HFF-Myc (cell line): ENCODE results near the gene USP12.

Experiments used
- DNase-seq: peaks from one replicate; pipeline ENCODE4 v3.0.0-alpha.2; 2011; ENCODE audit warnings: low read depth; ENCODE audit errors: extremely low read depth
- H3K4me3 ChIP-seq: replicated peaks from 2 replicates; pipeline ENCODE4 v1.5.1; 2011; ENCODE audit warnings: low read depth, mild to moderate bottlenecking, control low read depth, low read length
- CTCF ChIP-seq: IDR thresholded peaks from 2 replicates; pipeline ENCODE4 v1.5.1; 2012; ENCODE audit warnings: mild to moderate bottlenecking, low read depth, low read length, control low read depth; ENCODE audit errors: missing control alignments

Gene USP12

GRCh38 chr13:27203854-27204253, 32.2 kb upstream of the USP12 start:
- H3K4me3 ChIP-seq = no peak overlapping the region
- no peak for DNase-seq
- no peak for TF ChIP-seq CTCF

GRCh38 chr13:27203186-27203585, 31.6 kb upstream of the USP12 start:
- no peak overlapping the region for H3K4me3 ChIP-seq
- TF ChIP-seq CTCF = no peak
- no peak for DNase-seq

- TF ChIP-seq CTCF = no peak
- DNase-seq = no peak
- no peak overlapping the region for H3K4me3 ChIP-seq
Measured at GRCh38 chr13:27201661-27202060, 30.1 kb upstream of the USP12 start.

GRCh38 chr13:27200413-27201070, 28.9 kb upstream of the USP12 start:
- no peak for TF ChIP-seq CTCF
- DNase-seq = no peak
- no peak overlapping the region for H3K4me3 ChIP-seq

GRCh38 chr13:27199696-27200095, 28.1 kb upstream of the USP12 start:
- no peak for DNase-seq

GRCh38 chr13:27199211-27199610, 27.6 kb upstream of the USP12 start:
- DNase-seq = no peak
- TF ChIP-seq CTCF = no peak
- no peak overlapping the region for H3K4me3 ChIP-seq

More at GRCh38 chr13:27199696-27200095, 28.1 kb upstream of the USP12 start:
- H3K4me3 ChIP-seq = no peak overlapping the region
- no peak for TF ChIP-seq CTCF
